Sigmoid colon (tissue), 7 donors: Measurements from ENCODE around the gene GNAS. TPM values are rescaled to one million over a fixed set of nuclear protein-coding genes. Genes with fewer than 3 reads are reported as not detected.

Experiments used
- DNase-seq: peaks from one replicate; pipeline ENCODE4 v3.0.0-alpha.2; 2019
- H3K27ac ChIP-seq, 4 donors: fragments of 200-600 bp; sonication (generic); one replicate each; pipeline ENCODE4 v1.5.1; 2016 to 2019; ENCODE audit warnings: mild to moderate bottlenecking in 1 of 4
- H3K27me3 ChIP-seq, 3 donors: fragments of 200-600 bp; sonication (generic); one replicate each; pipeline ENCODE4 v1.5.1; 2019; ENCODE audit warnings: mild to moderate bottlenecking in 1 of 3
- H3K36me3 ChIP-seq, 4 donors: fragments of 200-600 bp; sonication (generic); one replicate each; pipeline ENCODE4 v1.5.1; 2016 to 2019
- H3K4me1 ChIP-seq, 4 donors: fragments of 200-600 bp; sonication (generic); one replicate each; pipeline ENCODE4 v1.5.1; 2017 to 2019
- H3K4me3 ChIP-seq, 4 donors: fragments of 200-600 bp; sonication (generic); one replicate each; pipeline ENCODE4 v1.5.1; 2017 to 2019; ENCODE audit warnings: mild to moderate bottlenecking in 2 of 4, moderate library complexity in 1 of 4
- H3K9me3 ChIP-seq, 4 donors: fragments of 200-600 bp in 3 of 4; sonication (generic) in 3 of 4; one replicate each; pipeline versions ENCODE4 v1.5.1 to v1.6.1; 2013 to 2019
- CTCF ChIP-seq, 4 experiments: fragments of 450-650 bp in 3 of 4; fragments of 200-600 bp in 1 of 4; IDR thresholded peaks; one replicate each; pipeline ENCODE4 v1.5.1; 2016 to 2019; ENCODE audit warnings: antibody characterized with exemption in 4 of 4, mild to moderate bottlenecking in 3 of 4, moderate library complexity in 2 of 4
- EP300 ChIP-seq, 4 donors: sonication (generic); formaldehyde crosslinking; IDR thresholded peaks; one replicate each; pipeline ENCODE4 v1.6.1; 2017; ENCODE audit warnings: antibody characterized with exemption in 4 of 4
- POLR2A ChIP-seq, 2 donors: fragments of 450-650 bp; IDR thresholded peaks; one replicate each; pipeline ENCODE4 v1.6.1; 2016; ENCODE audit warnings: antibody characterized with exemption in 2 of 2, mild to moderate bottlenecking in 2 of 2, moderate library complexity in 2 of 2
- POLR2AphosphoS5 ChIP-seq, 4 donors: sonication (generic); formaldehyde crosslinking; IDR thresholded peaks; one replicate each; pipeline ENCODE4 v1.6.1; 2017; ENCODE audit warnings: antibody characterized with exemption in 4 of 4
- WGBS, 2 donors: extraction: QIAGEN DNeasy Blood & Tissue Kit; methylation state at CpG; one replicate each; pipeline ENCODE4 v1.1.7; 2013; 5-methylcytosine and 5-hydroxymethylcytosine counted together
- intact Hi-C: fragments of 100-400 bp; cut with DNase I; formaldehyde crosslinking; loops from one replicate; pipeline ENCODE4 v1.15.1; 2023
- polyA plus RNA-seq, 3 donors: library from polyadenylated mRNA; stranded (reverse); fragments of 200-250 nt; gene quantifications; one replicate each; pipeline ENCODE4 v1.2.3, GENCODE V29; 2013
- small RNA-seq, 3 donors: library from RNA; depleted of rRNA; stranded (forward); fragments of <200 nt; gene quantifications; one replicate each; pipeline ENCODE3, GENCODE V24; 2016
- total RNA-seq, 4 donors: library from RNA; depleted of rRNA; stranded (reverse); fragments of >200 nt; gene quantifications; one replicate each; pipeline ENCODE4 v1.1.0, GENCODE V29; 2016
- donor health status: healthy with polysubstance abuse.
- donor health status: Bipolar disorder and iron deficiency.
- donor health status: healthy.

The GNAS gene
- total and polyA plus RNA-seq, 7 donors, result 449 to 808 (median 535) TPM

- intact Hi-C loops, result no loop called here
- no peaks in the 10 kb centered on the region for H3K9me3 ChIP-seq
- no peaks in the 10 kb centered on the region for H3K4me1 ChIP-seq
- H3K36me3 ChIP-seq, result no peaks in the 10 kb centered on the region
- no peak overlapping the region for H3K4me3 ChIP-seq
- H3K27me3 ChIP-seq, result no peaks in the 10 kb centered on the region
- WGBS, 2 donors, result 76 to 84% methylated on average over 5 of the region's 5 CpGs
- no peak overlapping the region for H3K27ac ChIP-seq
- TF ChIP-seq POLR2AphosphoS5 (IDR thresholded peaks at IDR 0.05) (no peak), POLR2A (IDR thresholded peaks at IDR 0.05) (no peak), EP300 (IDR thresholded peaks at IDR 0.05) (no peak), CTCF (IDR thresholded peaks at IDR 0.05) (no peak)
- no peak for DNase-seq
These were observed 98.1 kb downstream of the GNAS start for GRCh38 chr20:58950603-58951002.

- no peaks in the 10 kb centered on the region for H3K27me3 ChIP-seq
- no peak overlapping the region for H3K27ac ChIP-seq
- no peaks in the 10 kb centered on the region for H3K36me3 ChIP-seq
- TF ChIP-seq POLR2A (IDR thresholded peaks at IDR 0.05), result no peak
- no peak for TF ChIP-seq EP300 (IDR thresholded peaks at IDR 0.05)
- no peak for TF ChIP-seq CTCF (IDR thresholded peaks at IDR 0.05)
- TF ChIP-seq POLR2AphosphoS5 (IDR thresholded peaks at IDR 0.05), result no peak
- intact Hi-C loops, result no loop called here
- no peak for DNase-seq
- H3K4me1 ChIP-seq, result no peaks in the 10 kb centered on the region
- H3K4me3 ChIP-seq, result no peak overlapping the region
- no peaks in the 10 kb centered on the region for H3K9me3 ChIP-seq
These were observed 100.5 kb downstream of the GNAS start for GRCh38 chr20:58953050-58953449.

GRCh38 chr20:58956078-58956477, 103.6 kb downstream of the GNAS start:
- H3K36me3 ChIP-seq, result no peaks in the 10 kb centered on the region
- H3K27me3 ChIP-seq, result no peaks in the 10 kb centered on the region
- intact Hi-C loops, result no loop called here
- TF ChIP-seq POLR2A (IDR thresholded peaks at IDR 0.05), result no peak
- no peak for TF ChIP-seq EP300 (IDR thresholded peaks at IDR 0.05)
- TF ChIP-seq CTCF (IDR thresholded peaks at IDR 0.05), result no peak
- TF ChIP-seq POLR2AphosphoS5 (IDR thresholded peaks at IDR 0.05), result no peak
- H3K4me3 ChIP-seq, result no peak overlapping the region
- H3K9me3 ChIP-seq, result no peaks in the 10 kb centered on the region
- WGBS, 2 donors, result 76 to 86% methylated on average over 8 of the region's 8 CpGs
- DNase-seq, result no peak
- no peak overlapping the region for H3K27ac ChIP-seq
- no peaks in the 10 kb centered on the region for H3K4me1 ChIP-seq

- no peak for DNase-seq
- TF ChIP-seq POLR2AphosphoS5 (IDR thresholded peaks at IDR 0.05) (no peak), EP300 (IDR thresholded peaks at IDR 0.05) (no peak), CTCF (IDR thresholded peaks at IDR 0.05) (no peak), POLR2A (IDR thresholded peaks at IDR 0.05) (no peak)
- Histone ChIP-seq H3K36me3 (no peaks in the 10 kb centered on the region), H3K4me3 (no peak overlapping the region), H3K27me3 (no peaks in the 10 kb centered on the region), H3K9me3 (no peaks in the 10 kb centered on the region), H3K27ac (no peak overlapping the region), H3K4me1 (peaks cover 0 to 18% (median 4%) of the 10 kb centered on the region in 4 donors)
- 73 to 74% methylated on average over 6 of the region's 6 CpGs for WGBS, 2 donors
- intact Hi-C loops, result loop anchor here (5.0 kb wide), 1 partner anchor 52 kb away; no protein-coding TSS in a partner anchor
These were observed 107.1 kb downstream of the GNAS start for GRCh38 chr20:58959652-58960051.

Small RNA genes within 50 kb of the gene (small RNA-seq; reads per million reads assigned to genes)
- gene MIR298 (0 reads per million in 3 donors), gene RF02127 (0 reads per million in 3 donors), gene RF02128 (0 reads per million in 3 donors), gene RF02130 (0 reads per million in 3 donors), gene RF02131 (0 reads per million in 3 donors)

Other genes with a start within 250 kb of the GNAS start
- 100 to 1,000 TPM in 1 of 4 donors, 10 to 100 TPM in 3; 42.8 to 126 (median 57.1) TPM for gene STX16, start 201.4 kb upstream of the GNAS start, total RNA-seq
- gene STX16, start 201.4 kb upstream of the GNAS start, polyA plus RNA-seq, result 10 to 100 TPM; 14.6 to 43.8 (median 15.6) TPM
- 10 to 100 TPM; 22.9 to 65.1 (median 46.0) TPM for gene NPEPL1, start 159.9 kb upstream of the GNAS start, total RNA-seq
- gene NPEPL1, start 159.9 kb upstream of the GNAS start, polyA plus RNA-seq, result 10 to 100 TPM; 10.6 to 26.5 (median 16.8) TPM
- gene GNAS-AS1, start 1.8 kb upstream of the GNAS start, total RNA-seq, result under 1 TPM in 2 of 4 donors, not detected in 2; 0.33 to 0.36 TPM
- under 1 TPM in 1 of 3 donors, not detected in 2; 0.69 TPM for gene GNAS-AS1, start 1.8 kb upstream of the GNAS start, polyA plus RNA-seq
- 10 to 100 TPM; 36.3 to 53.2 (median 43.7) TPM for gene NELFCD, start 128.5 kb downstream of the GNAS start, total RNA-seq
- gene NELFCD, start 128.5 kb downstream of the GNAS start, polyA plus RNA-seq, result 10 to 100 TPM; 22.7 to 43.6 (median 27.6) TPM
- 100 to 1,000 TPM in 3 of 4 donors, 10 to 100 TPM in 1; 93.9 to 144 (median 119) TPM for gene CTSZ, start 154.5 kb downstream of the GNAS start, total RNA-seq
- gene CTSZ, start 154.5 kb downstream of the GNAS start, polyA plus RNA-seq, result 100 to 1,000 TPM; 127 to 312 (median 293) TPM
- gene TUBB1, start 166.7 kb downstream of the GNAS start, total RNA-seq, result under 1 TPM in 2 of 4 donors, not detected in 2; 0.14 to 0.16 TPM
- gene TUBB1, start 166.7 kb downstream of the GNAS start, polyA plus RNA-seq, result under 1 TPM in 2 of 3 donors, not detected in 1; 0.03 to 0.60 TPM
- 10 to 100 TPM; 28.5 to 57.4 (median 40.1) TPM for gene ATP5F1E, start 179.6 kb downstream of the GNAS start, total RNA-seq
- 100 to 1,000 TPM in 2 of 3 donors, 10 to 100 TPM in 1; 62.2 to 110 (median 103) TPM for gene ATP5F1E, start 179.6 kb downstream of the GNAS start, polyA plus RNA-seq
- gene PRELID3B, start 190.1 kb downstream of the GNAS start, total RNA-seq, result 10 to 100 TPM; 27.4 to 43.9 (median 40.2) TPM
- 100 to 1,000 TPM in 2 of 3 donors, 10 to 100 TPM in 1; 61.7 to 189 (median 108) TPM for gene PRELID3B, start 190.1 kb downstream of the GNAS start, polyA plus RNA-seq